HepG2 (cell line): ENCODE data around the gene PHF21B. TPM values are rescaled to one million over a fixed set of nuclear protein-coding genes. Genes with fewer than 3 reads are reported as not detected.

Experiments
- ATAC-seq: fragments of 200-7000 bp; cut with Tn5 transposase; 3 replicates; pipeline ENCODE4 v1.9.1; 2020; ENCODE audit warnings: mild to moderate bottlenecking, moderate library complexity
- BruUV-seq: library from RNA; stranded (reverse); fragments of 400-500 nt; replicated peaks from 2 replicates; lab custom pipeline; 2021; lab: Mats Ljungman, UMichigan
- CTCF ChIA-PET: fragments of 300-600 bp; formaldehyde crosslinking; extraction: SDS; loops from one replicate; lab custom pipeline; 2021; ENCODE audit warnings: low total read pairs, inconsistent platforms, low intra/inter-chr PET ratio; lab: Yijun Ruan, JAX
- POLR2A ChIA-PET: fragments of 350-600 bp; sonication (Branson Sonifier 250); formaldehyde crosslinking; loops from one replicate; lab custom pipeline; 2020; ENCODE audit warnings: antibody characterized with exemption, inconsistent platforms; lab: Yijun Ruan, JAX
- DNase-seq: peaks from one replicate; pipeline ENCODE4 v3.0.0-alpha.2; 2015; ENCODE audit warnings: low spot score
- FAIRE-seq: peaks from 3 replicates; lab custom pipeline; 2011; peaks lifted over from hg19 to GRCh38; lab: Jason Lieb, UNC
- H2AFZ ChIP-seq: one replicate; pipeline ENCODE4 v1.6.1; 2011; ENCODE audit warnings: low read length, inconsistent platforms
- H3K27ac ChIP-seq: fragments of 300-600 bp; 3 replicates; pipeline ENCODE4 v1.8.0; 2011; ENCODE audit warnings: mixed run types, mild to moderate bottlenecking, mixed read lengths, low read length, inconsistent platforms; ENCODE audit not compliant: insufficient read depth; ENCODE audit errors: extremely low read length
- H3K27me3 ChIP-seq, 2 experiments: fragments of 200-600 bp in 1 of 2; 2 replicates in 1 of 2; 3 replicates in 1 of 2; pipeline versions ENCODE4 v1.6.0 to v1.8.0; 2011; ENCODE audit warnings: low read length in 2 of 2, mild to moderate bottlenecking in 2 of 2, moderate library complexity in 2 of 2, inconsistent platforms in 1 of 2; ENCODE audit not compliant: insufficient read depth in 2 of 2, control insufficient read depth in 1 of 2
- H3K36me3 ChIP-seq, 2 experiments: fragments of 200-600 bp in 1 of 2; replicated peaks in 1 of 2; 2 replicates in 1 of 2; 3 replicates in 1 of 2; pipeline versions ENCODE4 v1.5.1 to v1.8.0; 2011; ENCODE audit warnings: low read length in 2 of 2, inconsistent platforms in 1 of 2; ENCODE audit not compliant: insufficient read depth in 2 of 2, control insufficient read depth in 1 of 2
- H3K4me1 ChIP-seq: 2 replicates; pipeline ENCODE4 v1.5.1; 2012; ENCODE audit warnings: low read length, inconsistent platforms; ENCODE audit not compliant: insufficient read depth
- H3K4me2 ChIP-seq: 2 replicates; pipeline ENCODE4 v1.6.0; 2011; ENCODE audit warnings: low read depth, low read length, inconsistent platforms
- H3K4me3 ChIP-seq, 3 experiments: fragments of 200-600 bp in 1 of 3; sonication (generic), shearing (Covaris generic) in 1 of 3; replicated peaks in 1 of 3; 2 replicates each; pipeline ENCODE4 v1.5.1; 2011 to 2016; ENCODE audit warnings: low read length in 3 of 3, inconsistent platforms in 2 of 3, low read depth in 2 of 3, mild to moderate bottlenecking in 2 of 3, control low read depth in 1 of 3, mixed read lengths in 1 of 3; ENCODE audit not compliant: insufficient read depth in 1 of 3
- H3K79me2 ChIP-seq: one replicate; pipeline ENCODE4 v1.6.1; 2011; ENCODE audit warnings: low read length, inconsistent platforms; ENCODE audit not compliant: insufficient read depth
- H3K9ac ChIP-seq: 2 replicates; pipeline ENCODE4 v1.6.0; 2011; ENCODE audit warnings: mild to moderate bottlenecking, low read depth, low read length, inconsistent platforms; ENCODE audit not compliant: insufficient read depth
- H3K9me3 ChIP-seq: 2 replicates; pipeline ENCODE4 v1.5.1; 2012; ENCODE audit warnings: mild to moderate bottlenecking, low read length
- H4K20me1 ChIP-seq: 2 replicates; pipeline ENCODE4 v1.6.0; 2011; ENCODE audit warnings: inconsistent platforms, mild to moderate bottlenecking, low read length, moderate library complexity; ENCODE audit not compliant: insufficient read depth
- HOXA9 ChIP-seq: sonication (generic); formaldehyde crosslinking; IDR thresholded peaks from 2 replicates; pipeline ENCODE4 v1.8.1; 2022; ENCODE audit warnings: missing genetic modification reagents, mild to moderate bottlenecking, moderate library complexity, borderline replicate concordance
- NBN ChIP-seq: fragments of 450-650 bp; conservative IDR thresholded peaks from 2 replicates; pipeline ENCODE4 v1.6.1; 2017
- ZNF281 ChIP-seq: sonication (generic); formaldehyde crosslinking; IDR thresholded peaks from 2 replicates; pipeline ENCODE4 v1.4.0; 2020; ENCODE audit warnings: missing genetic modification reagents, borderline replicate concordance
- WGBS: methylation state at CpG from one replicate; pipeline ENCODE4 v1.1.6; 2017; ENCODE audit warnings: low lambda C conversion rate; 5-methylcytosine and 5-hydroxymethylcytosine counted together
- in situ Hi-C: cut with HindIII; loops from 2 replicates; pipeline ENCODE4 v1.10.0; 2017; ENCODE audit warnings: low pct_unique_long_range_greater_than_20kb; ENCODE audit not compliant: extremely low pct_ligation_motif_present
- intact Hi-C: fragments of 100-400 bp; cut with micrococcal nuclease; formaldehyde crosslinking; loops from one replicate; pipeline ENCODE4 v1.10.0; 2022; ENCODE audit not compliant: unreplicated experiment
- polyA plus RNA-seq, 8 experiments: library from polyadenylated mRNA; depleted of rRNA in 3 of 8; stranded (reverse) in 7 of 8; unstranded in 1 of 8; fragments of >200 nt; fragmentation: Illumina TruSeq in 4 of 8; extraction: Trizol in 4 of 8; gene quantifications; 2 replicates each; pipeline versions ENCODE4 v1.2.1 to v1.2.3, GENCODE V29; 2011 to 2016; ENCODE audit warnings: low read depth in 4 of 8, missing spikeins in 1 of 8, mixed read lengths in 1 of 8; ENCODE audit not compliant: insufficient read depth in 1 of 8
- total RNA-seq, 5 experiments: library from RNA; depleted of rRNA; stranded (reverse); fragments of >200 nt; fragmentation: Illumina TruSeq; extraction: Trizol; gene quantifications; 2 replicates each; pipeline ENCODE4 v1.2.3, GENCODE V29; 2016; ENCODE audit warnings: low read depth in 1 of 5
- TF ChIP-seq, protein P1 (sequence below): fragments of 450-650 bp; IDR thresholded peaks from 2 replicates; pipeline ENCODE4 v1.6.1; 2016

The PHF21B gene
- total and polyA plus RNA-seq, 2 of the 13 experiments (the other 11 are each of a cell fraction or from before 2014, with no cell fraction given), result not detected

- TF ChIP-seq ZNF281, result no peak
- TF ChIP-seq HOXA9 (CRISPR knock-in tag), result no peak
Observed at GRCh38 chr22:44930016-44930710, 79.6 kb downstream of the PHF21B start (continued).

DNA sequence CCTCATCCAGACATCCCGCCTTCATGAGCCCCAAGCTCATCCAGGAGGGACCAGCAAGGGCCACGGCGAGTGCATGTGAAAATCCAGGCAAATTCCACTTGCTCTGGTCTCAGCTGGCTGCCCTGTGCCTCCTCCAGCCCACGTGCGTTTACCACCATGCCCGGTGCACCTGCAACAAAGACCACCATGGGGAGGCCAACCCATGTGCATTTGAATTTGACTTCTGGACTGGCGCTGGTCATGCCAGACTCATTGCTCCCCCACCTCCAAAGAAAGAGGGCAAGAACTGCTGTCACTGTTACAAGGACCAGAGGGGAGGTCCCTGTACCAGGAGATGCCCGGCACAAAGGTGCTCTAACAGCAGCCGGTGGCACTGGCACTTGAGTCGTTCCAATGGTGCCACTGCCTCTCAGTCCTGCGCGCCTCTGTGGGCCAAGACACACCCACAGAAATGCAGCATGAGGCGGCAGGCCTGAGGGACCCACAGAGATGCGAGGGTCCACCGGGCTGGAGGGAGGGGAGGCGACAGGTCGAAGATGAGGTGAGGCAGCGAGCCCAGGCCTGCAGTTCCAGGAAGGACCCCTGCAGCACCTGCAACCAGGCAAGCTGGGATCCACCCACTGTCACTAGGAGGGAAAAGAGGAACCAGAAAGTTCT lies 80.3 kb downstream of the PHF21B start:
- Histone ChIP-seq H3K4me2 (no peak overlapping the region), H3K36me3 (no peaks in the 10 kb centered on the region), H3K27ac (no peak overlapping the region), H3K4me3 (no peak overlapping the region), H3K27me3 (peaks cover 6 to 87% of the 10 kb centered on the region in 2 experiments), H3K79me2 (no peaks in the 10 kb centered on the region), H4K20me1 (no peaks in the 10 kb centered on the region), H3K9ac (no peak overlapping the region), H2AFZ (no peak overlapping the region), H3K4me1 (no peaks in the 10 kb centered on the region), H3K9me3 (no peaks in the 10 kb centered on the region)
- FAIRE-seq (no peak), DNase-seq (no peak), ATAC-seq (no peak)
- intact Hi-C loops (no loop called here), in situ Hi-C loops (no loop called here)
- POLR2A ChIA-PET, result no interaction called here
- BruUV-seq, result no TSS peak
- TF ChIP-seq NBN, result no peak
- TF ChIP-seq, protein P1, sequence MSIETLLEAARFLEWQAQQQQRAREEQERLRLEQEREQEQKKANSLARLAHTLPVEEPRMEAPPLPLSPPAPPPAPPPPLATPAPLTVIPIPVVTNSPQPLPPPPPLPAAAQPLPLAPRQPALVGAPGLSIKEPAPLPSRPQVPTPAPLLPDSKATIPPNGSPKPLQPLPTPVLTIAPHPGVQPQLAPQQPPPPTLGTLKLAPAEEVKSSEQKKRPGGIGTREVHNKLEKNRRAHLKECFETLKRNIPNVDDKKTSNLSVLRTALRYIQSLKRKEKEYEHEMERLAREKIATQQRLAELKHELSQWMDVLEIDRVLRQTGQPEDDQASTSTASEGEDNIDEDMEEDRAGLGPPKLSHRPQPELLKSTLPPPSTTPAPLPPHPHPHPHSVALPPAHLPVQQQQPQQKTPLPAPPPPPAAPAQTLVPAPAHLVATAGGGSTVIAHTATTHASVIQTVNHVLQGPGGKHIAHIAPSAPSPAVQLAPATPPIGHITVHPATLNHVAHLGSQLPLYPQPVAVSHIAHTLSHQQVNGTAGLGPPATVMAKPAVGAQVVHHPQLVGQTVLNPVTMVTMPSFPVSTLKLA, result peak; percentile 84
- WGBS, result 12% methylated on average over 16 of the region's 18 CpGs
- CTCF ChIA-PET, result no interaction called here
